ENCODE data around the gene PTGIR. TPM values are rescaled to one million over a fixed set of nuclear protein-coding genes. Genes with fewer than 3 reads are reported as not detected.
A peak's percentile ranks its signal among the peaks of the same experiment; 100 is the strongest.

Gene PTGIR
- total RNA-seq, 1 donor: 5.8 TPM

DNA sequence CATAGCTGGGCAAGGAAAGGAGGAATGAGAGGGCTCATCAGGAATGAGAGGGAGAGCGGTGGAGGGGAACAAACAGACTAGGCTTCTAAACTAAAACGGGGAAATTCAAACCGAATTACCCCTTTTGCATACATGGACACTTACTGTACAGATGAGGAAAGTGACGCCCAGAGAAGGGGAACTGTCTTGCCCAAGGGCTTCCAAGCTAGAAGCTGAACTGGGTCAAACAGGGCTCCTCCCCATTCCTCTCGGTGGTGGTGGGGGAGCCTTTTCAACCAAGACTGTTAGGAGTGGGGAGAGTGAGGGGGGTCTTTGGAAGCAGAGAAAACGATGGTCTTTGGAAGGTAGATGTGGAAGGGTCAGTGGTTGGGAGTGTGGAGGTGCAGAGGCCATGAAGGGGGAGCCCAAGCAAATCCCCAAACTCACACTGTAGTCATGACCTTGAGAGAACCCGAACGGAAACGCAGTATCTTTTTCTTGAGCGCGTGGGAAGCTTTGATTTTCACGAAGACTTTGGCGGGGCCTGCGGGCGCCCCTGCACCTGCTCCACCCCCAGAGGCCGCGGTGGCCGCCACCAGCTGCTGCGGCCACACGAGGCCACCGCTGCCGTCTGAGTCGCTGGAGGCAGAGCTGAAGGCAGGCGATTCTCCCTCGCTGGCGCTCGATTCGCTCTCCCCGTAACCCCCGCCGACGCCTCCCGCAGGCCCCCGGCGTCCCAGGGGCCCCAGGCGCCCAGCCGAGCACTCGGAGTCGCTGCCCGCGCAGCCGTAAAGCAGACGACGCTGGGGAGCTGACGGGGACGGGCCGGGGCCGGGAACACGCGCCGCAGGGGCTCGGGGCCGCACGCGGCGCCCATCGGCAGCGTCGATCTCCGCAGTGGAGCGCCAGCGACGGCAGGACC is 23.4 kb upstream of the PTGIR start:
- Histone ChIP-seq H3K27me3 (ENCODE audit: insufficient read depth, low read length) (peaks cover 40% of the 10 kb centered on the region), H3K4me1 (ENCODE audit: insufficient read depth, low read length) (peaks cover 9% of the 10 kb centered on the region), H3K4me3 (ENCODE audit: low read length) (no peak overlapping the region), H3K9me3 (ENCODE audit: low read depth, low read length) (no peaks in the 10 kb centered on the region)

GRCh38 chr19:46646402-46646801 is 21.5 kb upstream of the PTGIR start:
- Histone ChIP-seq H3K4me1 (ENCODE audit: insufficient read depth, low read length) (peaks cover 9% of the 10 kb centered on the region), H3K27me3 (ENCODE audit: insufficient read depth, low read length) (peaks cover 40% of the 10 kb centered on the region), H3K9me3 (ENCODE audit: low read depth, low read length) (no peaks in the 10 kb centered on the region), H3K4me3 (ENCODE audit: low read length) (no peak overlapping the region)

- Histone ChIP-seq H3K9me3 (ENCODE audit: low read depth, low read length) (no peaks in the 10 kb centered on the region), H3K27me3 (ENCODE audit: insufficient read depth, low read length) (peaks cover 41% of the 10 kb centered on the region), H3K4me1 (ENCODE audit: insufficient read depth, low read length) (peaks cover 13% of the 10 kb centered on the region), H3K4me3 (ENCODE audit: low read length) (no peak overlapping the region)
Measured at GRCh38 chr19:46644720-46645119, 19.8 kb upstream of the PTGIR start.

DNA sequence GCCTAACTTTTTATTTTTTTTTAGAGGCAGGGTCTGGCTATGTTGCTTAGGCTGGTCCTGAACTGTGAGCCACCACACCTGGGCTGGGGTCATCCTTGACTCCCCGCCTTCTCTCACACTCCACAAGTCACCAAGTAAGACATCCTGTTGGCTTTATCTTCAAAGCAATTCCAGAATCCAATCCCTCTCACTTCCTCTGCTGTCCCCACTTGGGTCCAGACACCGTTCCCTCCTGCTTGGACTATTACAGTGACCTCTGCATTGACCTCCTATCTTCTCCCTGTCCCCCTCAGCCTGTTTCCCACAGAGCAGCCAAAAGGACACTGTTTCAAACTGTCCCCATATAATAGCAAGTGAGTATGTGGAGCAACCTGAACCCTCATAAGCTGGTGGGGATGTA is 15.8 kb upstream of the PTGIR start:
- peaks cover 25% of the 10 kb centered on the region for H3K4me1 ChIP-seq (ENCODE audit: insufficient read depth, low read length)
- peaks cover 31% of the 10 kb centered on the region for H3K27me3 ChIP-seq (ENCODE audit: insufficient read depth, low read length)
- no peaks in the 10 kb centered on the region for H3K9me3 ChIP-seq (ENCODE audit: low read depth, low read length)
- H3K4me3 ChIP-seq (ENCODE audit: low read length): no peak overlapping the region

GRCh38 chr19:46639358-46640182 is 14.7 kb upstream of the PTGIR start:
- peaks cover 31% of the 10 kb centered on the region for H3K4me1 ChIP-seq (ENCODE audit: insufficient read depth, low read length)
- no peaks in the 10 kb centered on the region for H3K9me3 ChIP-seq (ENCODE audit: low read depth, low read length)
- peak overlapping the region; percentile 24 for H3K4me3 ChIP-seq (ENCODE audit: low read length)
- H3K27me3 ChIP-seq (ENCODE audit: insufficient read depth, low read length): peaks cover 26% of the 10 kb centered on the region

DNA sequence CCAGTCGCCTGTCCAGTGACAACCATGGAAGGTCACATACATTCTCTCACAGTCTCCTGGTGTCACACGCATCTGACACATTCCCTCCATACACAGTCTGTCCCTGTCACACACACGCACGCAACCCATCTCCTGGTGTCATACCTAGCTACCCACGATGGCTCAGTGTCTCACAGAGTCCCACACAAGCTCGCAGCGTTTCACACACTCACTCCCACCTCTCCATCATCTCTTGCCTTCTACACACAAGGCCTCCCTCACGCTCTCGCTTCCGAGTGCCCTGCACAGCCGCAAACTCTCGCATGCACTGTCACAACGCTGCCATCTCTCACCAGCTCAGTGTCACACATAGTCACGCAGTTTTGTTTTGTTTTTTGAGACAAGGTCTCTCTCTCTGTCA is 12.3 kb upstream of the PTGIR start:
- H3K27me3 ChIP-seq (ENCODE audit: insufficient read depth, low read length): peaks cover 26% of the 10 kb centered on the region
- H3K4me3 ChIP-seq (ENCODE audit: low read length): no peak overlapping the region
- peaks cover 45% of the 10 kb centered on the region for H3K4me1 ChIP-seq (ENCODE audit: insufficient read depth, low read length)

GRCh38 chr19:46635920-46636761 is 11.3 kb upstream of the PTGIR start, which contains the start of gene GNG8:
Gene GNG8 (minus strand): TSS chr19:46636202. CDS start chr19:46634682, 1,520 bp downstream.
- H3K4me1 ChIP-seq (ENCODE audit: insufficient read depth, low read length): peaks cover 45% of the 10 kb centered on the region
- H3K4me3 ChIP-seq (ENCODE audit: low read length): no peak within 1 kb of the TSS
- no peaks in the 10 kb centered on the region for H3K9me3 ChIP-seq (ENCODE audit: low read depth, low read length)
- peaks cover 26% of the 10 kb centered on the region for H3K27me3 ChIP-seq (ENCODE audit: insufficient read depth, low read length)

More for the DNA sequence above, 12.3 kb upstream of the PTGIR start:
- no peaks in the 10 kb centered on the region for H3K9me3 ChIP-seq (ENCODE audit: low read depth, low read length)

DNA sequence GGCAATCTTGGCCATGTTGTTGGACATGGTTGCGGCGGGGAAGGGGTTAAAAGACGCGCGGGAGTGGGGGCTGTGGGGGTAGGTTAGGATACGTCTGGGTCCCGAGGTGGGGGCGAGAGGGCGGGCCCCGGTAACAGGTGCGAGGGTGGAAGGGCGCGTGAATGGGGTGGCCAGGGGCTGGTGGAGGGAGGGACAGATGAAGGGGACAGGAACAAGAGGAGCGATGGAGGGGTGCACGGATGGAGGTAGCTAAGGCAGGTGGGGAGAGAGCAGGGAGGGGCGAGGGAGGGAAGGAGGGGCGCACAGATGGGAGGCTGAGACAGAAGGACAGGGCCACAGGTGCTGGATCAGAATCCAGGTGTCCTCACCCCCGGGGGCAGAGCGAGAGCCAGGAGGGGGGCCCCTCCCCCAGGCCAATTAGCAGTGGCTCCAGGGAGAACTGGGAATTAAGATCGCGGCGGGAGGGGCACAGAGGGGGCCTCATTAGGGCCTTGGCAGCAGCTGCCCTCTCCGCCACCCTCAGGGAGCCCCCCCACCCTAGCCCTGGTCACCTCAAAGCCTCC is 9.8 kb upstream of the PTGIR start:
- H3K4me3 ChIP-seq (ENCODE audit: low read length): no peak overlapping the region
- no peaks in the 10 kb centered on the region for H3K9me3 ChIP-seq (ENCODE audit: low read depth, low read length)
- H3K27me3 ChIP-seq (ENCODE audit: insufficient read depth, low read length): peaks cover 14% of the 10 kb centered on the region
- H3K4me1 ChIP-seq (ENCODE audit: insufficient read depth, low read length): peaks cover 41% of the 10 kb centered on the region

GRCh38 chr19:46634045-46634655 is 9.3 kb upstream of the PTGIR start:
- H3K4me3 ChIP-seq (ENCODE audit: low read length): peak overlapping the region; percentile 2
- no peaks in the 10 kb centered on the region for H3K9me3 ChIP-seq (ENCODE audit: low read depth, low read length)
- H3K4me1 ChIP-seq (ENCODE audit: insufficient read depth, low read length): peaks cover 35% of the 10 kb centered on the region
- H3K27me3 ChIP-seq (ENCODE audit: insufficient read depth, low read length): peaks cover 9% of the 10 kb centered on the region

DNA sequence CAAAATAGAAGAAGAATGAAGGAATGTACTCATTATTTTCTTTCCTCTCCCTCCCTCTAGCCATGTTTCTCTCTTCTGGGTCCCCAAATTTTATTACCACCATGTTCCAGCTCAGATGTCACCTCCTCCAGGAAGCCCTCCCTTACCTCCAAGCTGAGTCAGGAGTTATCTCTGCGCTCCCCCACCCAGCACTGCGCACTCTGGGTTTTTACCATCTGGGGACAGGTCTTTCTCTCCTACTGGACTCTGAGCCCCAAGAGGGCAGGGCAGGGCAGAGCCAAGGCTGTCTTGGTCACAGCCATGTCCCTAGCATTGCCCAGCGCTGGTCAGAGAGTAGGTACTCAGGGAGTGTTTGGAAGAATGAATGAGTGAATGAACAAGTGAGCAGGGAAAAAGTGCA is 8.2 kb upstream of the PTGIR start:
- Histone ChIP-seq H3K27me3 (ENCODE audit: insufficient read depth, low read length) (peaks cover 8% of the 10 kb centered on the region), H3K4me3 (ENCODE audit: low read length) (no peak overlapping the region), H3K9me3 (ENCODE audit: low read depth, low read length) (no peaks in the 10 kb centered on the region), H3K4me1 (ENCODE audit: insufficient read depth, low read length) (peaks cover 24% of the 10 kb centered on the region)

DNA sequence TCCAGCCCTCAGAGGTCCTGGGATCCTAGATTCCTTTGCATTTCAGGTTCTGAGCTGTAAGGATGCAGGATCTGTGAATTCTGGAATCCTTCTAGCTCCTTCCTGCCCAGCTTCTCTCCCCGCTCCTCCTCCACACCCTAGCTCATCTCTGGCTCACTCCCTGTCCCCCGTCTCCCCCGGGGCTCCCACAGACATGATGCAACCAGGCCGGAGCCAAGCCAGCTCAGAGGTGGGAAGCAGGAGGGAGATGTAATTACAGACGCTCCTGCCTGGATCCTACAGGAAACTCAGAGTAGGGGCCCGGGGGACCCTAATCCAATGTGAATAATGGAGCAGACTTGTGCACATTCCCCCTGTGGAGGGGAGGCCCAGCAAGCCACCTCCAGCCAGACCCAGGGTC is 6.6 kb upstream of the PTGIR start:
- H3K4me3 ChIP-seq (ENCODE audit: low read length): no peak overlapping the region
- H3K4me1 ChIP-seq (ENCODE audit: insufficient read depth, low read length): peaks cover 22% of the 10 kb centered on the region
- H3K27me3 ChIP-seq (ENCODE audit: insufficient read depth, low read length): peaks cover 3% of the 10 kb centered on the region
- H3K9me3 ChIP-seq (ENCODE audit: low read depth, low read length): no peaks in the 10 kb centered on the region

- Histone ChIP-seq H3K4me1 (ENCODE audit: insufficient read depth, low read length) (peaks cover 30% of the 10 kb centered on the region), H3K27me3 (ENCODE audit: insufficient read depth, low read length) (no peaks in the 10 kb centered on the region), H3K4me3 (ENCODE audit: low read length) (no peak overlapping the region), H3K9me3 (ENCODE audit: low read depth, low read length) (no peaks in the 10 kb centered on the region)
Measured at GRCh38 chr19:46630586-46631205, 5.8 kb upstream of the PTGIR start.

GRCh38 chr19:46629546-46630025 is 4.7 kb upstream of the PTGIR start:
- no peaks in the 10 kb centered on the region for H3K27me3 ChIP-seq (ENCODE audit: insufficient read depth, low read length)
- H3K4me1 ChIP-seq (ENCODE audit: insufficient read depth, low read length): peaks cover 35% of the 10 kb centered on the region
- H3K4me3 ChIP-seq (ENCODE audit: low read length): no peak overlapping the region
- H3K9me3 ChIP-seq (ENCODE audit: low read depth, low read length): no peaks in the 10 kb centered on the region
